Measurements from ENCODE around the gene TMEM87B.

DNA sequence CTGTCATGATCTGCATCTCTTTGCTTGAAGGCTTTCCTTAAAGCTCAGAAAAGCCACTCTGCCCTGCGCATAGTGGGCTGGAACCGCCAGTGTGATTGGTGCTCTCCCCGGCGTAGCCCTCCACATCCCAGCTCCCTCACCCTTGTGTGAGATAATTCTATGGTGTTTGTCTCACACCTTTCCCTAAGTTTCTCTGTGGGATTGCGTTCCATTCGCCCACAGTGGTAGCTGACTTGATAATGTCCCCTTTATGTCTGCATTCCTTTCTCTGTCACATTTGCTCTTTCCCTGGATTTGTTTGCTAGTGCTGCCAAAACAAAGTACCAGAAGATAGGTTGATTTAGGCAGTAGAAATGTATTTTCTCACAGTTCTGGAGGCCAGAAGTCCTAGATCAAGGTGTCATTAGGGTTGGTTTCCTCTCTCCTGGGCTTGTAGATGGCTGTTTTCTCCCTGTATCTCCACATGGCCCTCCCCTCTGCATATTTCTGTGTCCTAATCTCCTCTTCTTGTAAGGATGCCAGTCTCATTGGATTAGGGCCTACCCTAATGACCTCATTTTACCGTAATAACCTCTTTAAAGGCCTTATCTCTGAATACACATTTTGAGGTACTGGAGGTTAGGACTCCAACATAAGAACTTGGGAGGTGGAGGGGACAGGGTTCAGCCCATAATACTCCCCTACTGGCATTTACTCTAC, 7.4 kb upstream of the TMEM87B start:
- TF ChIP-seq, protein P1, sequence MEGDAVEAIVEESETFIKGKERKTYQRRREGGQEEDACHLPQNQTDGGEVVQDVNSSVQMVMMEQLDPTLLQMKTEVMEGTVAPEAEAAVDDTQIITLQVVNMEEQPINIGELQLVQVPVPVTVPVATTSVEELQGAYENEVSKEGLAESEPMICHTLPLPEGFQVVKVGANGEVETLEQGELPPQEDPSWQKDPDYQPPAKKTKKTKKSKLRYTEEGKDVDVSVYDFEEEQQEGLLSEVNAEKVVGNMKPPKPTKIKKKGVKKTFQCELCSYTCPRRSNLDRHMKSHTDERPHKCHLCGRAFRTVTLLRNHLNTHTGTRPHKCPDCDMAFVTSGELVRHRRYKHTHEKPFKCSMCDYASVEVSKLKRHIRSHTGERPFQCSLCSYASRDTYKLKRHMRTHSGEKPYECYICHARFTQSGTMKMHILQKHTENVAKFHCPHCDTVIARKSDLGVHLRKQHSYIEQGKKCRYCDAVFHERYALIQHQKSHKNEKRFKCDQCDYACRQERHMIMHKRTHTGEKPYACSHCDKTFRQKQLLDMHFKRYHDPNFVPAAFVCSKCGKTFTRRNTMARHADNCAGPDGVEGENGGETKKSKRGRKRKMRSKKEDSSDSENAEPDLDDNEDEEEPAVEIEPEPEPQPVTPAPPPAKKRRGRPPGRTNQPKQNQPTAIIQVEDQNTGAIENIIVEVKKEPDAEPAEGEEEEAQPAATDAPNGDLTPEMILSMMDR (IDR thresholded peaks at IDR 0.05; ENCODE audit: control extremely low read depth in 1 of 3, insufficient read depth in 1 of 3, low read depth in 1 of 3, low read length in 3 of 3) = no peak
- TF ChIP-seq POLR2A (IDR thresholded peaks at IDR 0.05; ENCODE audit: control extremely low read depth in 1 of 2, low read depth in 2 of 2, low read length in 2 of 2) = no peak
- no peak for TF ChIP-seq NRF1 (IDR thresholded peaks at IDR 0.05; ENCODE audit: low read depth, low read length)
- no peak for TF ChIP-seq HDAC2 (IDR thresholded peaks at IDR 0.05; ENCODE audit: borderline replicate concordance in 1 of 2, low read depth in 2 of 2, low read length in 2 of 2)
- no peak for TF ChIP-seq CBX5 (IDR thresholded peaks at IDR 0.05; ENCODE audit: low read depth, low read length)

Data from H1 (cell line).